Measurements from ENCODE around the gene BIK.
"Not testable (repeated sequence)": the region's sequence is repeated elsewhere in the genome, so short reads cannot be mapped to it uniquely, and the experiment has no call there.

The BIK gene

DNA sequence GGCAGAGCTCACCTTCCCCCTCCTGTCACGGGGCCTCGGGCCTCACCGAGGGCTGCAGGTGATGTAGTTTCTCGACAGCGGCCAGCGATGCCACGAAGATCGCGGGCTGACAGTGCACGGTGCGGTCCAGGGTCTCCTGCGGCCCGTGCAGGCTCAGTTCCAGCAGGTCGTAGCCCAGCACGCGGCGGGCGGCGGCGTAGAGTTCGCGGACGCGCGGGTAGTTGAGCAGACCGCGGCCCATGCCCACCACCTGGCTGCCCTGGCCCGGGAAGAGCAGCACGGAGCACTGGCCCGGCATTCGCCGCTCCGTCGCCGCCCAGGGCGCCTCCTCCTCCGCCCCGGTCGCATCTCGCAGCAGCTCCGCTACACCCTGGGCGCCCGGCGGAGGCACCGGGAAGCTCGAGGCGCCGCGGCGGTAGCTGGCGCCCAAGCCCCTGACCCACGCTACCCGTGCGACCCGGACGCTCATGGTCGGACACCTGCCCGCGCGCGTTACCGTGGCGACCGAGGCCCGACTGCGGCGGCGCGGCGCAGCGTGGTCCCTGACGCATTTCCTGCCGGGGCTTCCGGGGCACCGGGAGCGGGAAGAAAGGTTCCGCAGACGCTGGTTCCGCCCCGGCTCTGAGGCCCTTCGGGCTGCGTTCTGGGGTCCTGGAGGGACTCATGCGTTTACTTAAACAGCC, 32.5 kb downstream of the BIK start, which contains the start of gene MCAT:
TSS of gene MCAT (minus strand) at position 519 of the 683 bp plus-strand sequence. CDS start at position 469, 50 bp downstream.
- DNase-seq, result peak; percentile 66 to 68

DNA sequence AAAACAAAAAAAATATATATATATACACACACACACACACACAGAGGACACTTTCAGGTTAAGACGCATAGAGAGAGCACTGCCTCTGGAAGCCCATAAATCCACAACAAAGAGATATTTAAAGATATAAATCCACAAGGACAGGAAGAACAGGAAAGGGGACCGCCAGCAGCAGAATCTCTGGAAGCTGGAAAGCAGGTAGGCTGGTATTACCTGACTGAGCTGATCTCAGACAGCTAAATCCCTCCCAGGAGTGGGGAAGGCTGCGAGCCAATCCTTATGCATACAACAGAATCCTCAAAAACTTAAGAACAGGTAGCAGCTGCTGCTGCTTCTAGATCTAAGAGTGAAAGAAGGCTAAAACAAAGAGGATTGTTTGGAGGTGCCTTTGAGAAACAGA, 34.4 kb downstream of the BIK start:
- DNase-seq, result no peak

DNA sequence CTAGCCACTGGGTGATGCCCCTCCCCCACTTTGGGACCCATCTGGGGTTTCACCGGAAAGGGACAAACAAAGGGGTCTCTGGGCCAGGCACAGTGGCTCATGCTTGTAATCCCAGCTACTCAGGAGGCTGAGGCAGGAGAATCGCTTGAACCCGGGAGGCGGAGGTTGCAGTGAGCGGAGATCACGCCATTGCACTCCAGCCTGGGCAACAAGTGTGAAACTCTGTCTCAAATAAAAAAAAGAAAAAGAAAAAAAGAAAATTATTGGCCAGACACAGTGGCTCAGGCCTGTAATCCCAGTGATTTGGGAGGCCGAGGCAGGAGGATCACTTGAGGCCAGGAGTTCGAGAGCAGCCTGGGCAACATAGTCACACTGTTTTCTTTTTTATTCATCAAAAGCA, 34.8 kb downstream of the BIK start:
- not testable (repeated sequence) for DNase-seq

DNA sequence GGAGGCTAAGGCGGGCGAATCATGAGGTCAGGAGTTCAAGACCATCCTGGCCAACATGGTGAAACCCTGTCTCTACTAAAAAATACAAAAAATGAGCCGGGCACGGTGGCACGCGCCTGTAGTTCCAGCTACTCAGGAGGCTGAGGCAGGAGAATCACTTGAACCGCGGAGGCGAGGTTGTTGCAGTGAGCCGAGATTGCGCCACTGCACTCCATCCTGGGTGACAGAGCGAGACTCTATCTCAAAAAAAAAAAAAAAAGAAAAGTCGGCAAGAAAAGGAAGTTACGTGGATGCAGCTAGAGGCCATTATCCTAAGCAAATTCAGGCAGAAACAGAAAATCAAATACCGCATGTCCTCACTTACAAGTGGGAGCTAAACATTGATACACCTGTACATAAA, 35.8 kb downstream of the BIK start:
- DNase-seq, result not testable (repeated sequence)

GRCh38 chr22:43147821-43148220, 37.3 kb downstream of the BIK start:
- DNase-seq, result no peak

- no peak for DNase-seq
These were observed 38.0 kb downstream of the BIK start for GRCh38 chr22:43148581-43148980.

- DNase-seq, result no peak
These were observed 40.2 kb downstream of the BIK start for GRCh38 chr22:43150731-43151206.

- DNase-seq, result peak; percentile 43 to 49
These were observed 40.9 kb downstream of the BIK start, which contains the start of gene TSPO for GRCh38 chr22:43151251-43152002. TSS of gene TSPO (plus strand) at chr22:43151559. CDS start at chr22:43159239, 7,680 bp downstream.

DNA sequence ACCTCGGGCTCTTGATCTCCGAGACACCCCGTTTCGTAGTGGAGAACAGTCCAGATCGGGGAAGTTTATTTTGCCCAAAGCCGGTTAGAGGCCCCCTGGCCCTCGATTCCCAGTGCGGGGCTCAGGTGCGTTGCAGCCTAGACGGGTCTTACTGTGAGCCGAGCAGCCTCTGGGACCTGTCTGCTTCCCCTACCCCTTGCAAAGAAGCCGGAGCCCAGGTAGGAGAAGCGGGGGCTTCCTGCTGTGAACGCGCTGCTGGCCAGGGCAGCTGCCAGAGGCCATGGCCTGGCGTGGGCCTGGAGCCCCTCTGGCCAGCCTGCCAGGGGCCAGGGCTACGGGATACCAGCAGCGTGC, 41.4 kb downstream of the BIK start:
- no peak for DNase-seq

DNA sequence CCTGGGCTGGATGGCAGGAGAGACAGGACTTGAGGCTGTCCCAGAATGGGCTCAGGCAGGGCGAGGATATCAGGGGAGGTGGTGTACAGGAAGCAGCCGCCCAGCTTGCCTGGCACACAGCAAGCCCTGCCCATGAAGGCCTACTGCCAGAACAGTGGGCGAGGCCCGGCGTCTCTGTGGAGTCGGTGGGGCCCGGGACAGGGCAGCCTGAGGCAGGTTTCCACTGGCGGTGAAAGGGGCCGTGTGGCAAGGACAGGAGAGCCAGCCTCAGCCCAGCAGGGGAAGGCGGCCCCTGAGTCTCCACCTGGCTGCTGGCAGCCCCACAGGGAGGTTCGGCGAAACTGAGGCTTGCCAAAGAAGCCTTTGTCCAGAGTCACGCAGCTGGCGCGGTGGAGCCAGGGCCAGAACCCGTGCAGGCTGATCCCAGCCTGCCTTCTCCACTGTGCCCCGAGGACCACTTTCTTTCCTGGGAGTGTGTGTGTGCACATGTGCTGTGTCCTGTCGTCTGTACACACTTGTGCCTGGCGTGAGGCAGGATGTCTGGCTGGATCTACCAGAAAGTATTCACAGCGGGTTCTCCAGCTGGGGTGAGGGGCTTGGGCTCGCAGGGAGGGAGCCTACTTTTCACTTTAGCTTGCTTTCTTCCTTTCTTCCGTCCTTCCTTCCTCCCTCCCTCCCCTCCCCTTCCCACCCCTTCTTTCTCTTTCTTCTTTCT, 42.0 kb downstream of the BIK start:
- peak; percentile 46 to 50 for DNase-seq

- DNase-seq, result no peak
These were observed 43.3 kb downstream of the BIK start for GRCh38 chr22:43153899-43154298.

- no peak for DNase-seq
These were observed 44.5 kb downstream of the BIK start for GRCh38 chr22:43154887-43155536.

GRCh38 chr22:43155789-43156188, 45.2 kb downstream of the BIK start:
- DNase-seq, result no peak

GRCh38 chr22:43156413-43156812, 45.9 kb downstream of the BIK start:
- no peak for DNase-seq

- DNase-seq, result no peak
These were observed 47.5 kb downstream of the BIK start for GRCh38 chr22:43157874-43158546.

- no peak for DNase-seq
These were observed 48.4 kb downstream of the BIK start for GRCh38 chr22:43158778-43159483.

GRCh38 chr22:43159484-43160178, 49.1 kb downstream of the BIK start:
- DNase-seq, result no peak

GRCh38 chr22:43160497-43161126, 50.1 kb downstream of the BIK start:
- DNase-seq, result no peak

GRCh38 chr22:43162412-43163150, 52.0 kb downstream of the BIK start:
- no peak for DNase-seq

Measured in activated CD4-positive, alpha-beta T cell treated with anti-CD3 and anti-CD28 coated beads, Interleukin-2, amount 50 U/mL, for 4 hours (primary cell).